Stimulated activated CD8-positive, alpha-beta memory T cell treated with anti-CD3 and anti-CD28 coated beads, Interleukin-7, amount 100 ng/mL, for 1 hour (primary cell): ENCODE data around the gene CLASP1.

Source experiments
- DNase-seq, 2 donors: peaks; one replicate each; pipeline ENCODE4 v3.0.0-alpha.2; 2020; ENCODE audit warnings: low read depth in 2 of 2

CLASP1 gene

GRCh38 chr2:121541495-121541894, 107.8 kb downstream of the CLASP1 start:
- DNase-seq: no peak

- no peak for DNase-seq
Measured at GRCh38 chr2:121539750-121540469, 109.4 kb downstream of the CLASP1 start.

GRCh38 chr2:121536850-121537557, 112.3 kb downstream of the CLASP1 start:
- DNase-seq: no peak

- no peak for DNase-seq
Measured at GRCh38 chr2:121536347-121536746, 112.9 kb downstream of the CLASP1 start.

- DNase-seq: no peak
Measured at GRCh38 chr2:121534007-121534406, 115.3 kb downstream of the CLASP1 start.

- no peak for DNase-seq
Measured at GRCh38 chr2:121532894-121533293, 116.4 kb downstream of the CLASP1 start.

GRCh38 chr2:121532347-121532766, 116.9 kb downstream of the CLASP1 start:
- no peak for DNase-seq

GRCh38 chr2:121530212-121530705, 119.0 kb downstream of the CLASP1 start:
- peak; percentile 62 to 76 for DNase-seq

GRCh38 chr2:121529439-121530211, 119.6 kb downstream of the CLASP1 start:
- no peak for DNase-seq

GRCh38 chr2:121527009-121527682, 122.1 kb downstream of the CLASP1 start:
- DNase-seq: no peak

- DNase-seq: no peak
Measured at GRCh38 chr2:121524685-121525425, 124.4 kb downstream of the CLASP1 start.

- DNase-seq: no peak
Measured at GRCh38 chr2:121521359-121521758, 127.9 kb downstream of the CLASP1 start.

GRCh38 chr2:121520641-121520994, 128.6 kb downstream of the CLASP1 start:
- DNase-seq: no peak

GRCh38 chr2:121519732-121520640, 129.3 kb downstream of the CLASP1 start:
- no peak for DNase-seq

- no peak for DNase-seq
Measured at GRCh38 chr2:121519153-121519552, 130.1 kb downstream of the CLASP1 start.

GRCh38 chr2:121513597-121514333, 135.5 kb downstream of the CLASP1 start:
- no peak for DNase-seq

- no peak for DNase-seq
Measured at GRCh38 chr2:121510857-121511256, 138.4 kb downstream of the CLASP1 start.

- DNase-seq: no peak
Measured at GRCh38 chr2:121506621-121507020, 142.6 kb downstream of the CLASP1 start.

GRCh38 chr2:121505986-121506586, 143.2 kb downstream of the CLASP1 start:
- DNase-seq: no peak
